Measurements from ENCODE around the gene PLXNB2.
A peak's percentile ranks its signal among the peaks of the same experiment; 100 is the strongest.
"Not testable (repeated sequence)": the region's sequence is repeated elsewhere in the genome, so short reads cannot be mapped to it uniquely, and the experiment has no call there.

Gene PLXNB2

GRCh38 chr22:50280708-50281383, 26.6 kb downstream of the PLXNB2 start:
- DNase-seq (ENCODE audit: low read depth): no peak

- DNase-seq (ENCODE audit: low read depth): no peak
Measured at GRCh38 chr22:50280022-50280707, 27.3 kb downstream of the PLXNB2 start.

- no peak for DNase-seq (ENCODE audit: low read depth)
Measured at GRCh38 chr22:50278956-50279619, 28.4 kb downstream of the PLXNB2 start.

- no peak for DNase-seq (ENCODE audit: low read depth)
Measured at GRCh38 chr22:50278461-50278860, 29.0 kb downstream of the PLXNB2 start.

GRCh38 chr22:50277761-50278160, 29.7 kb downstream of the PLXNB2 start:
- no peak for DNase-seq (ENCODE audit: low read depth)

- peak; percentile 9 for DNase-seq (ENCODE audit: low read depth)
Measured at GRCh38 chr22:50276143-50276542, 31.3 kb downstream of the PLXNB2 start.

- no peak for DNase-seq (ENCODE audit: low read depth)
Measured at GRCh38 chr22:50275181-50276055, 32.0 kb downstream of the PLXNB2 start.

GRCh38 chr22:50274771-50275170, 32.7 kb downstream of the PLXNB2 start:
- no peak for DNase-seq (ENCODE audit: low read depth)

GRCh38 chr22:50274311-50274710, 33.1 kb downstream of the PLXNB2 start:
- DNase-seq (ENCODE audit: low read depth): no peak

- not testable (repeated sequence) for DNase-seq (ENCODE audit: low read depth)
Measured at GRCh38 chr22:50273781-50274180, 33.7 kb downstream of the PLXNB2 start.

GRCh38 chr22:50273352-50273751, 34.1 kb downstream of the PLXNB2 start:
- DNase-seq (ENCODE audit: low read depth): not testable (repeated sequence)

- DNase-seq (ENCODE audit: low read depth): no peak
Measured at GRCh38 chr22:50272044-50272802, 35.2 kb downstream of the PLXNB2 start.

- peak; percentile 57 for DNase-seq (ENCODE audit: low read depth)
Measured at GRCh38 chr22:50271519-50271970, 35.9 kb downstream of the PLXNB2 start.

GRCh38 chr22:50270666-50271394, 36.6 kb downstream of the PLXNB2 start:
- DNase-seq (ENCODE audit: low read depth): peak; percentile 46

- DNase-seq (ENCODE audit: low read depth): peak; percentile 64
Measured at GRCh38 chr22:50269970-50270665, 37.3 kb downstream of the PLXNB2 start, which contains the start of gene MAPK11. TSS of gene MAPK11 (minus strand) at chr22:50270380. CDS start at chr22:50270292, 88 bp downstream.

- DNase-seq (ENCODE audit: low read depth): no peak
Measured at GRCh38 chr22:50269573-50269969, 37.9 kb downstream of the PLXNB2 start.

GRCh38 chr22:50268655-50269113, 38.8 kb downstream of the PLXNB2 start:
- no peak for DNase-seq (ENCODE audit: low read depth)

GRCh38 chr22:50267591-50268390, 39.7 kb downstream of the PLXNB2 start:
- DNase-seq (ENCODE audit: low read depth): peak; percentile 36

- no peak for DNase-seq (ENCODE audit: low read depth)
Measured at GRCh38 chr22:50266994-50267393, 40.5 kb downstream of the PLXNB2 start.

Data from activated T-helper 9 cell treated with anti-CD3 and anti-CD28 coated beads, Interleukin-2, amount 50 U/mL, for 16 hours (primary cell).